ENCODE measurements around the gene SCAF8.
A peak's percentile ranks its signal among the peaks of the same experiment; 100 is the strongest.
"Not testable (repeated sequence)": the region's sequence is repeated elsewhere in the genome, so short reads cannot be mapped to it uniquely, and the experiment has no call there.

The SCAF8 gene, protein sequence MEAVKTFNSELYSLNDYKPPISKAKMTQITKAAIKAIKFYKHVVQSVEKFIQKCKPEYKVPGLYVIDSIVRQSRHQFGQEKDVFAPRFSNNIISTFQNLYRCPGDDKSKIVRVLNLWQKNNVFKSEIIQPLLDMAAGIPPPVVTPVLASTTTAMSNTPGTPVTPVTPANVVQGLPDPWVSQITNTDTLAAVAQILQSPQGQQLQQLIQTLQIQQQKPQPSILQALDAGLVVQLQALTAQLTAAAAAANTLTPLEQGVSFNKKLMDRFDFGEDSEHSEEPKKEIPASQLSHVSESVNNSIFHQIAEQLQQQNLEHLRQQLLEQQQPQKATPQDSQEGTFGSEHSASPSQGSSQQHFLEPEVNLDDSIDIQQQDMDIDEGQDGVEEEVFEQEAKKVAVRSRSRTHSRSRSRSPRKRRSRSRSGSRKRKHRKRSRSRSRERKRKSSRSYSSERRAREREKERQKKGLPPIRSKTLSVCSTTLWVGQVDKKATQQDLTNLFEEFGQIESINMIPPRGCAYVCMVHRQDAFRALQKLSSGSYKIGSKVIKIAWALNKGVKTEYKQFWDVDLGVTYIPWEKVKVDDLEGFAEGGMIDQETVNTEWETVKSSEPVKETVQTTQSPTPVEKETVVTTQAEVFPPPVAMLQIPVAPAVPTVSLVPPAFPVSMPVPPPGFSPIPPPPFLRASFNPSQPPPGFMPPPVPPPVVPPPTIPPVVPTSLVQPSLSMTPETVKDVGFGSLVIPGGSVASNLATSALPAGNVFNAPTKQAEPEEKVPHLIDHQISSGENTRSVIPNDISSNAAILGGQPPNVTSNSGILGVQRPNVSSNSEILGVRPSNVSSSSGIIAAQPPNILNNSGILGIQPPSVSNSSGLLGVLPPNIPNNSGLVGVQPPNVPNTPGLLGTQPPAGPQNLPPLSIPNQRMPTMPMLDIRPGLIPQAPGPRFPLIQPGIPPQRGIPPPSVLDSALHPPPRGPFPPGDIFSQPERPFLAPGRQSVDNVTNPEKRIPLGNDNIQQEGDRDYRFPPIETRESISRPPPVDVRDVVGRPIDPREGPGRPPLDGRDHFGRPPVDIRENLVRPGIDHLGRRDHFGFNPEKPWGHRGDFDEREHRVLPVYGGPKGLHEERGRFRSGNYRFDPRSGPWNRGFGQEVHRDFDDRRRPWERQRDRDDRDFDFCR (N-terminal part only)

GRCh38 chr6:154733183-154733625, at the start of gene SCAF8:
TSS of gene SCAF8 (plus strand) at chr6:154733416. CDS start at chr6:154733901, 485 bp downstream.
- peak; percentile 76 for DNase-seq (ENCODE audit: low read depth)

DNA sequence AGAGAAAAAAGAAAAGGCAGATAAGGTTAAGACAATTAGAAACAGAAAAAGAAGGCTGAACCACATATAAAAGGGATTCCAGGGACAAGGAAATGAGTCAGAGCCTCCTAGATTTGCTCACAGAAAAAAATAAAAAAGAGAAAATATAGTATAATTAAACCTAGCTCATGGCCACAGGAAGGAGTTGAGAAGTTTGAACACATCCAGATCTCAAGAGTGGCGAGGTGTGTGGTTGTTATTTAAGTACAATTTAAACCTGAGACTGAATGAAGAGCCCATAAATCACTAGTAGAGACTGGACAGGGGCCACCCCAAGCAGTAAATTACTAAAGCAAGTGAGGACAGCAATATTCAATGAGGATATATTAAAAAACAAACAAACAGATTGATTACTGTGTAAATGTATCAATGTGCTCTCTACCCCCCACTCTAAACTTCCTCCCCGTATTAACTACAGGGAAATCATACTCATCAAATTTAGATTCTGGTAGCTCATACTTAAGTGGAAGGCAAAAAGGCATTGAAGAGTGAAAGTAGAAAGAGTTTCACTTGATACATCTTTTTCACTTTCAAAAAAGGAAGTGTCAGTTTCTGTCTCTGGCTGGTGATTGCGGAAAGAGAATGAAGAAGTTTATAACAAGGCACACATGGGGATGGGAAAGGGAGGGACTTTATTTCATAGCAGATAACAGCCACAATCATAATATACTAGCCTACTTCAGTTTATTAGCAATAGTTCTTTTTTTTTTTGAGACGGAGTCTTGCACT, 49.3 kb upstream of the SCAF8 start:
- no peak for DNase-seq (ENCODE audit: low read depth)

DNA sequence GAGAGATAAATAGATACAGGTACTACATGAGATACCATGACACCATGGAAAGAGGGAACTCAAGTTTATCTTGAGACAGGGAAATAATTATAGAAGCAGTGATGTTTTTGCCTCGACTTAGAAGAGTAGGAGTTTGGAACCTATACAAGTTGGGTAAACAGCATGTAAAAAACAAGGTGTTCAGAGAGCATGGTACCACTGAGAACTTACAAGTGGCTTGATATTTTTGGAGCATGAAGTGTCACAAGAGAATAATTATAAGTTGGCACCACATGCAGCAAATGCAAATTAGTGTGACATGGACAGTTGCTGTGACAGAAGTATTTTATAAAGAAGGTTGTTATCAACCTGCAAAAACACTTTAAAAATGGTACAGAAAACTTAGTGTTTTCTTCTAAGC, 47.1 kb upstream of the SCAF8 start:
- DNase-seq (ENCODE audit: low read depth), result no peak

GRCh38 chr6:154689493-154690255, 43.5 kb upstream of the SCAF8 start:
- DNase-seq (ENCODE audit: low read depth), result no peak

GRCh38 chr6:154690857-154691256, 42.4 kb upstream of the SCAF8 start:
- no peak for DNase-seq (ENCODE audit: low read depth)

- no peak for DNase-seq (ENCODE audit: low read depth)
These were observed 36.6 kb upstream of the SCAF8 start for GRCh38 chr6:154696661-154697060.

- DNase-seq (ENCODE audit: low read depth), result no peak
These were observed 30.1 kb upstream of the SCAF8 start for GRCh38 chr6:154703124-154703523.

- no peak for DNase-seq (ENCODE audit: low read depth)
These were observed 27.6 kb upstream of the SCAF8 start for GRCh38 chr6:154705471-154706113.

- no peak for DNase-seq (ENCODE audit: low read depth)
These were observed 26.8 kb upstream of the SCAF8 start for GRCh38 chr6:154706389-154706788.

- no peak for DNase-seq (ENCODE audit: low read depth)
These were observed 23.6 kb upstream of the SCAF8 start for GRCh38 chr6:154709621-154710020.

GRCh38 chr6:154710689-154711088, 22.5 kb upstream of the SCAF8 start:
- DNase-seq (ENCODE audit: low read depth), result no peak

GRCh38 chr6:154715446-154715845, 17.8 kb upstream of the SCAF8 start:
- DNase-seq (ENCODE audit: low read depth), result no peak

DNA sequence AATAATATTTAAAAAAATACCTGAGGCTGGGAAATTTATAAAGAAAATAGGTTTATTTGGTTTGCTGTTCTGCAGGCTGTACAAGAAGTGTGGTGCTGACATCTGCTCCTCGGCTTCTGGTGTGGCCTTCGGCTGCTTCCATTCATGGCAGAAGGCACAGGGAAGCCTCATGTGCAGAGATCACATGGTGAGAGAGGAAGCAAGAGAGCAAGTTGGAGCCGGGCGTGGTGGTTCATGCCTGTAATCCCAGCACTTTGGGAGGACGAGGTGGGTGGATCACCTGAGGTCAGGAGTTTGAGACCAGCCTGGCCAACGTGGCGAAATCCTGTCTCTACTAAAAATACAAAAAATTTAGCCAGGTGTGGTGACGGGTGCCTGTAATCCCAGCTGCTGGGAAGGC, 16.9 kb upstream of the SCAF8 start:
- not testable (repeated sequence) for DNase-seq (ENCODE audit: low read depth)

DNA sequence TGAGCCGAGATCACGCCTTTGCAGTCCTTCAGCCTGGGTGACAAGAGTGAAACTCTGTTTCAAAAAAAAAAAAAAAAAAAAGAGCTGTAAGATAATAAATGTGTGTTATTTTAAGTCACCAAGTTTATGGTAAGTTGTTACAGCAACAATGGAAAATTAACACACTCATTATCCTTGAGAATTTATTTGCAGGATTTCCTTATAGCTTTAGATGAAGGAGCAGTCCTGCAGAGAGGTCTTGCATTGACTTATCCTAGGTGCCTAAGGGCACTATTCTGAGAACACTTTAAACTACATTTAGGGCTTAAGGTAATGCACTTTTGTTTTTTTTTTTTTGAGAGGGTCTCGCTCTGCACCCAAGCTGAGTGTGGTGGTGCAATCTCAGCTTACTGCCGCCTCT, 13.8 kb upstream of the SCAF8 start:
- no peak for DNase-seq (ENCODE audit: low read depth)

- DNase-seq (ENCODE audit: low read depth), result no peak
These were observed 13.4 kb upstream of the SCAF8 start for GRCh38 chr6:154719854-154720253.

DNA sequence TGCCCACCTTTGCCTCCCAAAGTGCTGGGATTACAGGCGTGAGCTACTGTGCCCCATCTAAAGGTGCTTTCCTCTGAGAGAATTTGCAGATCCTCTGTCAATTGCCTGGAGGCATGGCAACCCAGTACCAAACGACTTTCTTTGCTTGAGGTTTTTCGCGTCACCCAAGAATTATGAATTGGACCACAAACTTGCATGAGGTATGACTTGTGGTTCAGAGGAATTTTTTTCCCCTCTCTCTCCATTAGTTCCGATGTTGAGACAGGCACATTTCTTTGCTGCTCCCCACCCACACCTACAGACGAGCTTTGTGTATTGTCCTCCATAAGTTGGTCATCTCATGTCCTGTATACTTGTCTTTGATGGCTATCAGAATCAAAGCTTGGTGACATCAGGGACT, 11.8 kb upstream of the SCAF8 start:
- no peak for DNase-seq (ENCODE audit: low read depth)

DNA sequence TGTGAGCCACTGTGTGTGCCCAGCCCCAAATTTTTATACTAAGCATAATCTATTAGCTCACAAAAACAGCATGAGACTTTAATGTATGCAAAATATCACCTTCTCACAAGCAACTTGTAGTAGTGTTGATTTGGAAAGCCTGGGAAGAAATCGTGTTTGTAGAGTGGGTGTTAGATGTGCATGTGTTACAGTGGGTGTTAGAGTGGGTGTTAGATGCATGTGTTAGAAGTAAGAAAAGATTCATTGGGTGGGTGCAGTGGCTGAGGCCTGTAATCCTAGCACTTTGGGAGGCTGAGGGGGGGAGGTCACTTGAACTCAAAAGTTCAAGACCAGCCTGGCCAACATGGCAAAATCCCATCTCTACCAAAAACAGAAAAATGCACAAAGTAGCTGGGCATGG, 6.3 kb upstream of the SCAF8 start:
- no peak for DNase-seq (ENCODE audit: low read depth)

GRCh38 chr6:154731296-154732218, 1.7 kb upstream of the SCAF8 start:
- DNase-seq (ENCODE audit: low read depth), result no peak

DNA sequence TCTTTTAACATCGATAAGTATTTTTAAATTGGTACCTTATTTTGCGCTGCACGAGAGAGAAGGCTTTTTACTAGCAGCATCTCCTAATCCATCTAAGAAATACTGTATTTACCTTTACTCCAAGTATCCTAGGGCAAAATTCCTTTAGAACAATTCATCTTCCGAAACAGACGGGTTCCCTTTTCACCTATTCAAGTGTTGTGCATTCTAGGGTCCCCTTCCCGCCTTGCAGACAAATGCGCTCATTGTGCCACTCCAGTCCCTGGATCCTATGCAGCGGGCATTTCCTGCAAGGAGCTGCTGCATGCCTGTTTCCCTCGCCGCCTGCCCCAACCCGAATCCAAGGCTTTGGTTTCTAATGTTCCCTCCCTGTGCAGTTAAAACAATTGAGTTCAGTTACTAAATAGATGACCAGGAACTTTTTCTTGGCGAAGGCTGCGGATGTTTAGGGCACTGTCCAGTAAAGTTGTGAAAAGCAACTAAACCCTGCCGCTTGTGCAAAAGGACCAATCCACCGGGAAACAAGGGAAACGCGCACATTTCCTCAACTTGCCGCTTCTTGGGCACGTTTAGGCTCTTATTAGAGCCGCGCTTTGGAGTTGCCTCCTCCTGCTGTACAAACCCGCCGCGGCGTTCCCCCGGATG, 556 bp upstream of the SCAF8 start:
- no peak for DNase-seq (ENCODE audit: low read depth)

Data from stimulated activated CD8-positive, alpha-beta memory T cell treated with anti-CD3 and anti-CD28 coated beads, Interleukin-4, amount 100 ng/mL, for 24 hours (primary cell).